SK-N-SH (cell line): ENCODE results near the gene MYPOP. TPM values are rescaled to one million over a fixed set of nuclear protein-coding genes. Genes with fewer than 3 reads are reported as not detected.

Source experiments
- CTCF ChIA-PET: fragments of 300-600, 350-600 bp; formaldehyde crosslinking; extraction: SDS; loops from one replicate; lab custom pipeline; 2021; lab: Yijun Ruan, JAX
- POLR2A ChIA-PET: fragments of 350-600 bp; sonication (Branson Sonifier 250); formaldehyde crosslinking; extraction: SDS; loops from one replicate; lab custom pipeline; 2020; ENCODE audit warnings: antibody characterized with exemption, inconsistent platforms; lab: Yijun Ruan, JAX
- DNase-seq: peaks from one replicate; pipeline ENCODE4 v3.0.0; 2012
- H2AFZ ChIP-seq: fragments of 200-600 bp; sonication (generic); 2 replicates; pipeline ENCODE4 v1.8.1; 2016; ENCODE audit warnings: antibody characterized with exemption, mild to moderate bottlenecking, low read depth
- H3F3A ChIP-seq: fragments of 200-600 bp; sonication (generic); replicated peaks from 2 replicates; pipeline ENCODE3; 2016; ENCODE audit warnings: antibody characterized with exemption, mild to moderate bottlenecking; ENCODE audit not compliant: insufficient read depth
- H3K27ac ChIP-seq, 2 experiments: fragments of 200-500 bp in 1 of 2; fragments of 200-600 bp in 1 of 2; sonication (Bioruptor generic) in 1 of 2; sonication (generic), shearing (Covaris generic) in 1 of 2; 2 replicates each; pipeline versions ENCODE4 v1.5.1 to v1.6.1; 2014 to 2016; ENCODE audit warnings: low read depth in 2 of 2, inconsistent platforms in 1 of 2, low read length in 1 of 2, mild to moderate bottlenecking in 1 of 2, mixed read lengths in 1 of 2
- H3K27me3 ChIP-seq: fragments of 200-600 bp; sonication (generic), shearing (Covaris generic); 2 replicates; pipeline ENCODE4 v1.6.1; 2016; ENCODE audit warnings: mixed run types; ENCODE audit not compliant: insufficient read depth
- H3K36me3 ChIP-seq, 2 experiments: fragments of 200-500 bp in 1 of 2; fragments of 200-600 bp in 1 of 2; sonication (Bioruptor generic) in 1 of 2; sonication (generic) in 1 of 2; replicated peaks in 1 of 2; 2 replicates each; pipeline versions ENCODE3 to v1.5.1; 2014 to 2016; ENCODE audit warnings: low read length in 1 of 2, mild to moderate bottlenecking in 1 of 2; ENCODE audit not compliant: insufficient read depth in 2 of 2, control insufficient read depth in 1 of 2
- H3K4me1 ChIP-seq, 2 experiments: fragments of 200-500 bp in 1 of 2; fragments of 200-600 bp in 1 of 2; sonication (Bioruptor generic) in 1 of 2; sonication (generic), shearing (Covaris generic) in 1 of 2; 2 replicates each; pipeline versions ENCODE4 v1.5.1 to v1.6.1; 2014 to 2016; ENCODE audit warnings: low read depth in 1 of 2, low read length in 1 of 2, mixed run types in 1 of 2; ENCODE audit not compliant: insufficient read depth in 2 of 2, control insufficient read depth in 1 of 2
- H3K4me2 ChIP-seq: fragments of 200-600 bp; sonication (generic), shearing (Covaris generic); 2 replicates; pipeline ENCODE4 v1.6.1; 2017; ENCODE audit warnings: mixed run types
- H3K4me3 ChIP-seq, 2 experiments: fragments of 200-500 bp in 1 of 2; fragments of 200-600 bp in 1 of 2; sonication (Bioruptor generic) in 1 of 2; sonication (generic), shearing (Covaris generic) in 1 of 2; 2 replicates each; pipeline versions ENCODE4 v1.5.1 to v1.8.1; 2014 to 2016; ENCODE audit warnings: low read depth in 2 of 2, inconsistent platforms in 1 of 2, low read length in 1 of 2, mild to moderate bottlenecking in 1 of 2, mixed read lengths in 1 of 2, moderate library complexity in 1 of 2
- H3K79me2 ChIP-seq: fragments of 200-600 bp; sonication (generic); 2 replicates; pipeline ENCODE4 v1.8.1; 2017; ENCODE audit warnings: mild to moderate bottlenecking; ENCODE audit not compliant: insufficient read depth
- H3K9ac ChIP-seq: fragments of 200-600 bp; sonication (generic); 2 replicates; pipeline ENCODE4 v1.6.1; 2017; ENCODE audit warnings: mixed run types
- H3K9me2 ChIP-seq: fragments of 200-600 bp; sonication (generic); 2 replicates; pipeline ENCODE4 v1.6.1; 2017; ENCODE audit warnings: mixed run types
- H3K9me3 ChIP-seq: fragments of 200-600 bp; sonication (generic); 2 replicates; pipeline ENCODE4 v1.6.1; 2017; ENCODE audit warnings: mixed run types, mild to moderate bottlenecking, moderate library complexity
- H4K20me1 ChIP-seq: fragments of 200-600 bp; sonication (generic); 2 replicates; pipeline ENCODE4 v1.6.1; 2017; ENCODE audit warnings: mild to moderate bottlenecking, mixed run types; ENCODE audit not compliant: insufficient read depth
- FOXM1 ChIP-seq: IDR thresholded peaks from 2 replicates; pipeline ENCODE4 v1.4.0; 2012; ENCODE audit warnings: low read depth, mild to moderate bottlenecking
- JUND ChIP-seq: IDR thresholded peaks from 2 replicates; pipeline ENCODE4 v1.4.0; 2012
- MEF2A ChIP-seq: IDR thresholded peaks from 2 replicates; pipeline ENCODE4 v1.4.0; 2012; ENCODE audit warnings: low read depth, borderline replicate concordance
- NFIC ChIP-seq: IDR thresholded peaks from 2 replicates; pipeline ENCODE4 v1.4.0; 2012; ENCODE audit warnings: borderline replicate concordance
- RFX5 ChIP-seq: IDR thresholded peaks from 2 replicates; pipeline ENCODE4 v1.6.1; 2012; ENCODE audit warnings: mild to moderate bottlenecking, improper control_type of control experiment, low read length
- WGBS: methylation state at CpG from one replicate; pipeline ENCODE4 v1.1.6; 2017; ENCODE audit warnings: low lambda C conversion rate; 5-methylcytosine and 5-hydroxymethylcytosine counted together
- polyA plus RNA-seq, 3 experiments: library from polyadenylated mRNA; depleted of rRNA; stranded (reverse); fragments of >200 nt; gene quantifications; 2 replicates each; pipeline ENCODE4 v1.2.3, GENCODE V29; 2012
- TF ChIP-seq, protein P1 (sequence below): fragments of 150-350 bp; IDR thresholded peaks from 2 replicates; pipeline ENCODE4 v1.6.1; 2016; ENCODE audit warnings: mild to moderate bottlenecking, low read depth, low read length
- TF ChIP-seq, protein P2 (sequence below): IDR thresholded peaks from 2 replicates; pipeline ENCODE4; 2012
- TF ChIP-seq, protein P3 (sequence below): IDR thresholded peaks from 2 replicates; pipeline ENCODE4 v1.6.1; 2012; ENCODE audit warnings: mild to moderate bottlenecking, low read depth, low read length, moderate library complexity

The MYPOP gene
- polyA plus RNA-seq, 1 of the 3 experiments (the other 2 are of a cell fraction) = 5.1 TPM

DNA sequence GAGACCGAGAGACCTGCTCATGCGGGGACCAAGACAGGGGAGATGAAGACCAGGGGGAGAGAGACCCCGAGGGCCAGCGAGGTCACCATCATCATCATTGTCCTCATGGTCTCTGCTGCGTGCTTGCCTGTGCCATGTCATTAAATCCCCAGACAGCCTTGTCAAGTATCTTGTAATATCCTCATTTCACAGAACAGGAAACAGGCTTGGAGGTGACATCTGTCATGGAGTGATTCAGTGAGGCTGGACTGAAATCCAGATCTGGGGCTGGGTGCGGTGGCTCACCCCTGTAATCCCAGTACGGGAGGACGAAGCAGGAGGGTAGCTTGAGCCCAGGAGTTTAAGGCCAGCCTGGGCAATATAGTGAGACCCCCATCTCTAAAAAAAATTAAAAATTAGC is 18.0 kb upstream of the MYPOP start:
- peaks cover 4% of the 10 kb centered on the region for H3F3A ChIP-seq
- no peaks in the 10 kb centered on the region for H3K36me3 ChIP-seq
- H3K27ac ChIP-seq = no peak overlapping the region
- TF ChIP-seq, protein P1, sequence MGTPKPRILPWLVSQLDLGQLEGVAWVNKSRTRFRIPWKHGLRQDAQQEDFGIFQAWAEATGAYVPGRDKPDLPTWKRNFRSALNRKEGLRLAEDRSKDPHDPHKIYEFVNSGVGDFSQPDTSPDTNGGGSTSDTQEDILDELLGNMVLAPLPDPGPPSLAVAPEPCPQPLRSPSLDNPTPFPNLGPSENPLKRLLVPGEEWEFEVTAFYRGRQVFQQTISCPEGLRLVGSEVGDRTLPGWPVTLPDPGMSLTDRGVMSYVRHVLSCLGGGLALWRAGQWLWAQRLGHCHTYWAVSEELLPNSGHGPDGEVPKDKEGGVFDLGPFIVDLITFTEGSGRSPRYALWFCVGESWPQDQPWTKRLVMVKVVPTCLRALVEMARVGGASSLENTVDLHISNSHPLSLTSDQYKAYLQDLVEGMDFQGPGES = no peak
- TF ChIP-seq RFX5 (no peak), JUND (no peak), FOXM1 (no peak)
- H3K9me2 ChIP-seq = no peaks in the 10 kb centered on the region
- no peaks in the 10 kb centered on the region for H3K9me3 ChIP-seq
- no peak overlapping the region for H3K4me3 ChIP-seq
- no peak overlapping the region for H2AFZ ChIP-seq
- H3K4me2 ChIP-seq = no peak overlapping the region
- no peaks in the 10 kb centered on the region for H3K79me2 ChIP-seq
- no peaks in the 10 kb centered on the region for H3K4me1 ChIP-seq
- 71% methylated on average over 8 of the region's 8 CpGs for WGBS
- no peaks in the 10 kb centered on the region for H4K20me1 ChIP-seq
- H3K9ac ChIP-seq = no peak overlapping the region
- POLR2A ChIA-PET = interaction anchor here (0.7 kb wide), 1 partner anchor 18 kb away, joined by 3 read pairs; the partner anchor contains the start of gene MYPOP
- peaks cover 5% of the 10 kb centered on the region; the same call in 1 of the 2 replicates for H3K27me3 ChIP-seq
- DNase-seq = no peak
- CTCF ChIA-PET = no interaction called here

DNA sequence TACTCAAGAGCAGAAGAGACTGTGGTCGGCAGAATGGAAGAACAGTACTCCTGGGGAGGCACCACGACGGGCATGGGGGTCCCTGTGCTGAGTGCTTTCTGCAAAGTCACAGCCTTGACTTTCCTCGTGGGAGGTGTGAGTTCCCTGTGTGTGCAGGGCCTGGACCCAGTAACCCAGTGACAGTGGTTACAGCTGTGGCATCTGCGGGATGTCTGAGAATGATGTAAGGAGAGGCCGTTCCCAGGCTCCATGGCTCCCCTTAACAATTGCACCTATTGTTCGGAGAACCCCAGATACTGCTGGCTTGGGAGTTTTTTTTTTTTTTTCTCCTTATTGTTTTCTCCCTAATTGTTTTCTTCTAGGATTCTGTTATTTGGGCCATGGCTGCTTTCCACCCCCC is 17.3 kb upstream of the MYPOP start:
- H3K79me2 ChIP-seq = no peaks in the 10 kb centered on the region
- no peak overlapping the region for H3K4me2 ChIP-seq
- H3F3A ChIP-seq = peaks cover 4% of the 10 kb centered on the region
- no peak overlapping the region for H3K4me3 ChIP-seq
- H3K27ac ChIP-seq = no peak overlapping the region
- peaks cover 5% of the 10 kb centered on the region; the same call in 1 of the 2 replicates for H3K27me3 ChIP-seq
- no peak overlapping the region for H3K9ac ChIP-seq
- H3K9me2 ChIP-seq = no peaks in the 10 kb centered on the region
- no peaks in the 10 kb centered on the region for H3K36me3 ChIP-seq
- no peak for DNase-seq
- WGBS = 79% methylated on average over 3 of the region's 7 CpGs
- TF ChIP-seq FOXM1 (no peak), NFIC (no peak), RFX5 (no peak), MEF2A (no peak)
- TF ChIP-seq, protein P2, sequence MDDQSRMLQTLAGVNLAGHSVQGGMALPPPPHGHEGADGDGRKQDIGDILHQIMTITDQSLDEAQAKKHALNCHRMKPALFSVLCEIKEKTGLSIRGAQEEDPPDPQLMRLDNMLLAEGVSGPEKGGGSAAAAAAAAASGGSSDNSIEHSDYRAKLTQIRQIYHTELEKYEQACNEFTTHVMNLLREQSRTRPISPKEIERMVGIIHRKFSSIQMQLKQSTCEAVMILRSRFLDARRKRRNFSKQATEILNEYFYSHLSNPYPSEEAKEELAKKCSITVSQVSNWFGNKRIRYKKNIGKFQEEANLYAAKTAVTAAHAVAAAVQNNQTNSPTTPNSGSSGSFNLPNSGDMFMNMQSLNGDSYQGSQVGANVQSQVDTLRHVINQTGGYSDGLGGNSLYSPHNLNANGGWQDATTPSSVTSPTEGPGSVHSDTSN = no peak
- TF ChIP-seq, protein P1 = no peak
- TF ChIP-seq, protein P3, sequence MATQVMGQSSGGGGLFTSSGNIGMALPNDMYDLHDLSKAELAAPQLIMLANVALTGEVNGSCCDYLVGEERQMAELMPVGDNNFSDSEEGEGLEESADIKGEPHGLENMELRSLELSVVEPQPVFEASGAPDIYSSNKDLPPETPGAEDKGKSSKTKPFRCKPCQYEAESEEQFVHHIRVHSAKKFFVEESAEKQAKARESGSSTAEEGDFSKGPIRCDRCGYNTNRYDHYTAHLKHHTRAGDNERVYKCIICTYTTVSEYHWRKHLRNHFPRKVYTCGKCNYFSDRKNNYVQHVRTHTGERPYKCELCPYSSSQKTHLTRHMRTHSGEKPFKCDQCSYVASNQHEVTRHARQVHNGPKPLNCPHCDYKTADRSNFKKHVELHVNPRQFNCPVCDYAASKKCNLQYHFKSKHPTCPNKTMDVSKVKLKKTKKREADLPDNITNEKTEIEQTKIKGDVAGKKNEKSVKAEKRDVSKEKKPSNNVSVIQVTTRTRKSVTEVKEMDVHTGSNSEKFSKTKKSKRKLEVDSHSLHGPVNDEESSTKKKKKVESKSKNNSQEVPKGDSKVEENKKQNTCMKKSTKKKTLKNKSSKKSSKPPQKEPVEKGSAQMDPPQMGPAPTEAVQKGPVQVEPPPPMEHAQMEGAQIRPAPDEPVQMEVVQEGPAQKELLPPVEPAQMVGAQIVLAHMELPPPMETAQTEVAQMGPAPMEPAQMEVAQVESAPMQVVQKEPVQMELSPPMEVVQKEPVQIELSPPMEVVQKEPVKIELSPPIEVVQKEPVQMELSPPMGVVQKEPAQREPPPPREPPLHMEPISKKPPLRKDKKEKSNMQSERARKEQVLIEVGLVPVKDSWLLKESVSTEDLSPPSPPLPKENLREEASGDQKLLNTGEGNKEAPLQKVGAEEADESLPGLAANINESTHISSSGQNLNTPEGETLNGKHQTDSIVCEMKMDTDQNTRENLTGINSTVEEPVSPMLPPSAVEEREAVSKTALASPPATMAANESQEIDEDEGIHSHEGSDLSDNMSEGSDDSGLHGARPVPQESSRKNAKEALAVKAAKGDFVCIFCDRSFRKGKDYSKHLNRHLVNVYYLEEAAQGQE = no peak
- H4K20me1 ChIP-seq = no peaks in the 10 kb centered on the region
- no peak overlapping the region for H2AFZ ChIP-seq
- CTCF ChIA-PET = interaction anchor here (1.2 kb wide), 1 partner anchor 12 kb away, joined by 3 read pairs; no protein-coding TSS in a partner anchor
- H3K4me1 ChIP-seq = no peaks in the 10 kb centered on the region
- POLR2A ChIA-PET = no interaction called here
- no peaks in the 10 kb centered on the region for H3K9me3 ChIP-seq
